ENCODE data around the gene RMI2.
A peak's percentile ranks its signal among the peaks of the same experiment; 100 is the strongest.

RMI2 gene

GRCh38 chr16:11309895-11310633 lies 35.2 kb upstream of the RMI2 start:
- no peak for DNase-seq (ENCODE audit: low read depth in 2 of 2)

GRCh38 chr16:11310634-11310977 lies 34.7 kb upstream of the RMI2 start:
- no peak for DNase-seq (ENCODE audit: low read depth in 2 of 2)

- DNase-seq (ENCODE audit: low read depth in 2 of 2) = no peak
These were observed 34.2 kb upstream of the RMI2 start for GRCh38 chr16:11310997-11311561.

DNA sequence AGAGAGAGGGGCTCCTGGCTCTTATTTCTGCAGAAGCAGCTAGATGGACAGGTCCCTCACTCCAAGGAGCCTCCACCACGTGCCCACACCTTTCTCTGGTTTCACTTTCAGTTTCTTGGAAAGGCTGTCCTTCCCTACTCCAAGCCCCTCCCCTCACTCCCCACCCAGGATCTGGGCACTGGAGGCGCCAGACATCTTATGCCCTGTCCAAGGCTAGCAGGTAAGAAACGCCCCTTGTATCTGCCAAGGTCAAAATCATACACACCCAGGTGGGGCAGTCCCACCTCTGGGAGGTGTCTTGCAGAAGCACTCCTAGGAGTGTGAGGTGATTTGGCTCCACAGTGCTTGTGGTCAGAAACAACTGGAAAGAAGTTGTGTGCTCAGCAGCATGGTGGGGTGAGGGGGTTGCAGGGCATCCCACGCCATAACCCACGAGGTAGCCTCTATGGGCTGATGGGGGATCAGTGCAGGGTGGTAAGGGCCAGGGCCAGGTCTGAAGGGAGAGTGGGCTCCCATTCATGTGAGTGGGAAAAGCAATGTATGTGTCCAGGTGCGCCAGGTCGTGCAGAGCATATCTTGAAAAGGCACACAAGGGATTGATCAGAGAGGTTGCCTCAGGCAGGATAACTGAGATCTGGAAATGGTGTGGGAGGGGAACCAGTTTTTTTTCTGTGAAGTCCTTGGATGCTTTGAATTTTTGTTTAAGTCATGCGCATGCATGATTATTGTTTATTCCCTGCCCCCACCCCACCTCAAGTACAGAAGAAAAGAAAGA lies 32.4 kb upstream of the RMI2 start:
- peak in 1 of 2 donors; percentile 17 for DNase-seq (ENCODE audit: low read depth in 2 of 2)

GRCh38 chr16:11313493-11314308 lies 31.6 kb upstream of the RMI2 start:
- no peak for DNase-seq (ENCODE audit: low read depth in 2 of 2)

DNA sequence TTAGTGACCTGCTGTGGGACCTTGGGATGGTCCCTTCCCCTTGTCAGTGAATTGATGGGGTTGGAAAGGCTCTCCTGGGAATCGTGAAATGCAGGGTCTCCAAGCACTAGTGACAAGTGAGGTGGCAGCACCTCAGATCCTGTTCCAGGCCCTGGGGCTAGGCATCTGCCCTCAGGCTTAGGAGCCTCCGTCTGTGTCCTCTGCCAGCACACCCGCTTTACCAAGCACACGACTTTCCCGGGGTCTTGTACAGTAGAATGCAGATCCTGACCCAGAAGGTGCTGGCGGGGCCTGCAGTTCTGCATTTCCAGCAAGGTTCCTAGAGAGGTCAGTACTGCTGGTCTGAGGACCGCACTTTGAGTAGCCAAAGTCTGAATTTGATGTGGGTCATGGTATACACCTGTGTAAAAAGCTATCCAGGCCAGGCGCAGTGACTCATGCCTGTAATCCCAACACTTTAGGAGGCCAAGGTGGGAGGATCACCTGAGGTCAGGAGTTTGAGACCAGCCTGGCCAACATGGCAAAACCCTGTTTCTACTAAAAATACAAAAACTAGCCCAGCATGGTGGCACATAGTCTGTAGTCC lies 30.9 kb upstream of the RMI2 start:
- DNase-seq (ENCODE audit: low read depth in 2 of 2) = no peak

GRCh38 chr16:11315510-11315909 lies 29.7 kb upstream of the RMI2 start:
- no peak for DNase-seq (ENCODE audit: low read depth in 2 of 2)

GRCh38 chr16:11316331-11317015 lies 28.8 kb upstream of the RMI2 start:
- no peak for DNase-seq (ENCODE audit: low read depth in 2 of 2)

DNA sequence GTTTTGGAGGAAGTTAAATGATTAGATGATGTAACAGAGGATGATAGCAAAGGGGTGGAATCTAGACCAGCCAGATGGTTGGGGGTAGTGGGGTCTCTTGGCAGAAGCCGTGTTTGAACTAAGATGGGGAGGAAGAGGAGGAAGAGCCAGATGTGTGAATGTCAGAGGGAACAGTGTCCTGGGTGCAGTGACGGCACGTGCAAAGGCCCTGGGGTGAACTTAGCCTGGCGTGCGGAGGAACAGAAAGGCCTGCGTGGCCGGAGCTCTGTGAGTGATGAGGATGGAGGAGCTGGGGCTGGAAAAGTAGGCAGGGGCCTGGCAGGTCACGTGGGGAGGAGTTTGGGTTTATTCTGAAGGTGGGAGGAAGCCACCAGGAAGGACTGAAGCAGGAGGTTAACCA lies 26.4 kb upstream of the RMI2 start:
- no peak for DNase-seq (ENCODE audit: low read depth in 2 of 2)

- DNase-seq (ENCODE audit: low read depth in 2 of 2) = no peak
These were observed 25.6 kb upstream of the RMI2 start for GRCh38 chr16:11319529-11320146.

GRCh38 chr16:11320170-11320569 lies 25.1 kb upstream of the RMI2 start:
- DNase-seq (ENCODE audit: low read depth in 2 of 2) = no peak

- DNase-seq (ENCODE audit: low read depth in 2 of 2) = no peak
These were observed 23.6 kb upstream of the RMI2 start for GRCh38 chr16:11321662-11322061.

GRCh38 chr16:11322823-11323222 lies 22.4 kb upstream of the RMI2 start:
- DNase-seq (ENCODE audit: low read depth in 2 of 2) = no peak

- no peak for DNase-seq (ENCODE audit: low read depth in 2 of 2)
These were observed 21.5 kb upstream of the RMI2 start for GRCh38 chr16:11323551-11324336.

- no peak for DNase-seq (ENCODE audit: low read depth in 2 of 2)
These were observed 19.7 kb upstream of the RMI2 start for GRCh38 chr16:11325404-11326083.

GRCh38 chr16:11326084-11326736 lies 19.0 kb upstream of the RMI2 start:
- no peak for DNase-seq (ENCODE audit: low read depth in 2 of 2)

DNA sequence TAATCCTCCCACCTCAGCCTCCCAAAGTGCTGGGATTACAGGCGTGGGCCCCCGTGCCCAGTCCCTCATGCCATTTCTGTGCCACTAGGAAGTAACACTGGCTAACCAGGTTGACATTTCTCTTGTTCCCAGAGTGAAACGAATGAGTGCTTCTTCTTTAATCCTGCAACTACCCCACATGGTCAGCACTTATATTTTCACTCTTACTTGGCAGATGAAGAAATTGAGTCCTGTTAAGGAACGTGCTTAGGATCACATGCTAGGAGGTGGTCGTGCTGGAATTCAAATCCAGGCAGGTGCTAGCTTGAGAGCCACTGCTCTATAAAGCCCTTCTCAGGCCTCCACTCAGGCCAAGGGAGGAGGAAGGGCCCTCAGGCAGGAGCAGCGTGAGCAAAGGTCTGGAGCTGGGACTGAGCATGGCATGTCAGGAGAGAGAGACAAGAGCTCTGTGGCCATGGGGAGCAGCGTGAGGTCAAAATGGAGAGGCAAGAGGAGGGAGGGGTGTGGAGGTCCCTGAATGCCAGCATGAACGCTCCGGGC lies 18.5 kb upstream of the RMI2 start:
- no peak for DNase-seq (ENCODE audit: low read depth in 2 of 2)
